Smooth muscle cell (in vitro differentiated cells): Measurements from ENCODE around the gene CDK16. TPM values are rescaled to one million over a fixed set of nuclear protein-coding genes. Genes with fewer than 3 reads are reported as not detected.

Experiments
- DNase-seq: peaks from one replicate; lab custom pipeline; 2025; ENCODE audit not compliant: unreplicated experiment; lab: John Stamatoyannopoulos, UW
- H2AFZ ChIP-seq: fragments of 200-600 bp; sonication (generic); 2 replicates; pipeline ENCODE4 v1.6.0; 2016; ENCODE audit warnings: antibody characterized with exemption, low read depth, mild to moderate bottlenecking
- H3F3A ChIP-seq: fragments of 200-600 bp; sonication (generic); 2 replicates; pipeline ENCODE4 v1.6.0; 2017; ENCODE audit warnings: antibody characterized with exemption, low read depth
- H3K27ac ChIP-seq: fragments of 200-600 bp; sonication (generic); 2 replicates; pipeline ENCODE4 v1.5.1; 2016; ENCODE audit warnings: low read depth, mild to moderate bottlenecking
- H3K27me3 ChIP-seq: fragments of 200-600 bp; sonication (generic); 2 replicates; pipeline ENCODE4 v1.6.1; 2016; ENCODE audit warnings: low read depth, mild to moderate bottlenecking
- H3K36me3 ChIP-seq: fragments of 200-600 bp; sonication (generic); 2 replicates; pipeline ENCODE4 v1.5.1; 2016; ENCODE audit warnings: low read depth
- H3K4me1 ChIP-seq: fragments of 200-600 bp; sonication (generic); 2 replicates; pipeline ENCODE4 v1.5.1; 2016; ENCODE audit warnings: low read depth
- H3K4me2 ChIP-seq: fragments of 200-600 bp; sonication (generic); 2 replicates; pipeline ENCODE4 v1.6.0; 2016; ENCODE audit warnings: mild to moderate bottlenecking
- H3K4me3 ChIP-seq: fragments of 200-600 bp; sonication (generic); 2 replicates; pipeline ENCODE4 v1.5.1; 2016; ENCODE audit warnings: mild to moderate bottlenecking
- H3K79me2 ChIP-seq: fragments of 200-600 bp; sonication (generic); 2 replicates; pipeline ENCODE4 v1.6.0; 2016; ENCODE audit warnings: low read depth, mild to moderate bottlenecking
- H3K9ac ChIP-seq: fragments of 200-600 bp; sonication (generic); 2 replicates; pipeline ENCODE4 v1.6.0; 2016; ENCODE audit warnings: low read depth
- H3K9me3 ChIP-seq: fragments of 200-600 bp; sonication (generic); replicated peaks from 2 replicates; pipeline ENCODE4 v1.5.1; 2016; ENCODE audit warnings: low read depth
- H4K20me1 ChIP-seq: fragments of 200-600 bp; sonication (generic); 2 replicates; pipeline ENCODE4 v1.6.0; 2016; ENCODE audit warnings: low read depth
- CTCF ChIP-seq: fragments of 200-600 bp; sonication (generic); IDR thresholded peaks from 2 replicates; pipeline ENCODE4 v1.5.1; 2017; ENCODE audit warnings: borderline replicate concordance, mild to moderate bottlenecking, antibody characterized with exemption; ENCODE audit not compliant: insufficient read depth, poor library complexity, severe bottlenecking
- WGBS: methylation state at CpG from one replicate; pipeline ENCODE4 v1.1.7; 2016; ENCODE audit warnings: low lambda C conversion rate; 5-methylcytosine and 5-hydroxymethylcytosine counted together
- polyA plus RNA-seq: library from polyadenylated mRNA; unstranded; fragments of >200 nt; fragmentation: Nextera tagmentation; extraction: Ambion mirVana; gene quantifications from 2 replicates; pipeline ENCODE4 v1.2.1, GENCODE V29; 2016
- total RNA-seq: library from RNA; depleted of rRNA; stranded (reverse); fragments of >200 nt; gene quantifications from 2 replicates; pipeline ENCODE4 v1.2.3, GENCODE V29; 2014

CDK16 gene
- total and polyA plus RNA-seq, 2 experiments from 2014 or later: 176 to 269 TPM

GRCh38 chrX:47170861-47171692 is 47.4 kb upstream of the CDK16 start:
- Histone ChIP-seq H3K27ac (no peak overlapping the region), H4K20me1 (peaks cover 60% of the 10 kb centered on the region), H3K9me3 (no peaks in the 10 kb centered on the region), H2AFZ (no peak overlapping the region), H3K4me3 (no peak overlapping the region), H3K4me1 (no peaks in the 10 kb centered on the region), H3F3A (no peaks in the 10 kb centered on the region), H3K27me3 (no peaks in the 10 kb centered on the region), H3K36me3 (no peaks in the 10 kb centered on the region), H3K79me2 (peaks cover 20% of the 10 kb centered on the region), H3K4me2 (no peak overlapping the region), H3K9ac (no peak overlapping the region)
- 94% methylated on average over 30 of the region's 34 CpGs for WGBS
- no peak for TF ChIP-seq CTCF
- no peak for DNase-seq

- no peaks in the 10 kb centered on the region for H3K4me1 ChIP-seq
- no peak for DNase-seq
- H3F3A ChIP-seq: no peaks in the 10 kb centered on the region
- no peak overlapping the region for H3K27ac ChIP-seq
- no peak overlapping the region for H3K4me2 ChIP-seq
- H2AFZ ChIP-seq: no peak overlapping the region
- peaks cover 51% of the 10 kb centered on the region for H4K20me1 ChIP-seq
- peaks cover 12% of the 10 kb centered on the region for H3K79me2 ChIP-seq
- no peaks in the 10 kb centered on the region for H3K36me3 ChIP-seq
- no peaks in the 10 kb centered on the region for H3K9me3 ChIP-seq
- WGBS: 92% methylated on average over 2 of the region's 2 CpGs
- H3K4me3 ChIP-seq: no peak overlapping the region
- H3K9ac ChIP-seq: no peak overlapping the region
- no peaks in the 10 kb centered on the region for H3K27me3 ChIP-seq
- no peak for TF ChIP-seq CTCF
Observed at GRCh38 chrX:47171996-47172395, 46.5 kb upstream of the CDK16 start.

- Histone ChIP-seq H3K79me2 (peaks cover 7% of the 10 kb centered on the region), H3K27me3 (no peaks in the 10 kb centered on the region), H3K4me1 (no peaks in the 10 kb centered on the region), H3K9me3 (no peaks in the 10 kb centered on the region), H3K9ac (no peak overlapping the region), H3K4me2 (no peak overlapping the region), H3K4me3 (no peak overlapping the region), H4K20me1 (peaks cover 48% of the 10 kb centered on the region), H3K27ac (no peak overlapping the region), H3F3A (no peaks in the 10 kb centered on the region), H2AFZ (no peak overlapping the region), H3K36me3 (no peaks in the 10 kb centered on the region)
- DNase-seq: no peak
- WGBS: 84% methylated on average over 7 of the region's 7 CpGs
- no peak for TF ChIP-seq CTCF
Observed at GRCh38 chrX:47172549-47172948, 45.9 kb upstream of the CDK16 start.
